Measurements from ENCODE around the gene ABCG1. TPM values are rescaled to one million over a fixed set of nuclear protein-coding genes. Genes with fewer than 3 reads are reported as not detected.
A peak's percentile ranks its signal among the peaks of the same experiment; 100 is the strongest.

ABCG1 gene
- total RNA-seq, 1 donor from 2014 or later: 74.9 TPM

DNA sequence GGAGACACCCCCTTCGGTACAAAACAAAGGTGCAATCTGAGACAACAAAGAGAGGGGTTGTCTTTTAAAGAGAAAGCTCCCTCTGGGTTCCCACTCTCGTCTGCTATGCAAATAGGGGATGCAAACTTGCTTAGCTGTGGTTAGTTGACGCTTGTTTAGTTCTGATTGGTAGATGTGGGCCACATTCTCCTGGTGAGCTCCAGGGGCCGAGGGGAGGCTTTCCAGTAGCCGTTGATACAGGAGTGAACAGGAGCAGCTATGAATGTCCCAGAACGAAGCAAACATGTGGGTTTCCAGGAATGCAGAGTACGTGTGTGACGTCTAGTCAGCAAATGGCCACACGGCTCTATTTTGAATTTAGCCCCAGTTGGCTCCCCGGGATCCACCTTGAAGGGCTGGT lies 117.1 kb downstream of the ABCG1 start:
- peaks cover 11% of the 10 kb centered on the region for H3K4me1 ChIP-seq
- H3K27me3 ChIP-seq (ENCODE audit: low read depth): peaks cover 6% of the 10 kb centered on the region
- TF ChIP-seq, protein P1, sequence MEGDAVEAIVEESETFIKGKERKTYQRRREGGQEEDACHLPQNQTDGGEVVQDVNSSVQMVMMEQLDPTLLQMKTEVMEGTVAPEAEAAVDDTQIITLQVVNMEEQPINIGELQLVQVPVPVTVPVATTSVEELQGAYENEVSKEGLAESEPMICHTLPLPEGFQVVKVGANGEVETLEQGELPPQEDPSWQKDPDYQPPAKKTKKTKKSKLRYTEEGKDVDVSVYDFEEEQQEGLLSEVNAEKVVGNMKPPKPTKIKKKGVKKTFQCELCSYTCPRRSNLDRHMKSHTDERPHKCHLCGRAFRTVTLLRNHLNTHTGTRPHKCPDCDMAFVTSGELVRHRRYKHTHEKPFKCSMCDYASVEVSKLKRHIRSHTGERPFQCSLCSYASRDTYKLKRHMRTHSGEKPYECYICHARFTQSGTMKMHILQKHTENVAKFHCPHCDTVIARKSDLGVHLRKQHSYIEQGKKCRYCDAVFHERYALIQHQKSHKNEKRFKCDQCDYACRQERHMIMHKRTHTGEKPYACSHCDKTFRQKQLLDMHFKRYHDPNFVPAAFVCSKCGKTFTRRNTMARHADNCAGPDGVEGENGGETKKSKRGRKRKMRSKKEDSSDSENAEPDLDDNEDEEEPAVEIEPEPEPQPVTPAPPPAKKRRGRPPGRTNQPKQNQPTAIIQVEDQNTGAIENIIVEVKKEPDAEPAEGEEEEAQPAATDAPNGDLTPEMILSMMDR (IDR thresholded peaks at IDR 0.05): no peak
- H3K4me3 ChIP-seq: no peak overlapping the region
- H3K27ac ChIP-seq: no peak overlapping the region
- ATAC-seq (peak; percentile 14 to 20), DNase-seq (no peak)
- no peaks in the 10 kb centered on the region for H3K36me3 ChIP-seq
- intact Hi-C loops (cut with DNase I): no loop called here
- H3K9me3 ChIP-seq: peaks cover 11% of the 10 kb centered on the region

DNA sequence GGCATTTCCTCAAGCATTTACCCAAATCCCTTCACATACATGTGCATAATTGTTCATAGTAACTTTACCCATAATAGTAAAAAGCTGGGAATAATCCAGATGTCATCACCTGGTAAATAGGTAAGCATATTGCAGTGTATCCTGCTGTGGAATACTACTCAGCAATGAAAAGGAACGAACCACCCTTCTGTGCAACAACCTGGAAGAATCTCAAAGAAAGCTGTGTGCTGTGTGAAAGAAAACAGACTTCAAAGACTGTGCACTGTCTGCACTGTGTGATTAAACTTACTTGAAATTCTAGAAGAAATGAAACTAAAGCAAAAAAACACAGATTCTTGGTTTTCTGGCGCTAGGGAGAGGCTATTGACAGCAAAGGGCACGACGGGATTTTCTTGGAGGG lies 118.3 kb downstream of the ABCG1 start:
- peaks cover 11% of the 10 kb centered on the region for H3K4me1 ChIP-seq
- intact Hi-C loops (cut with DNase I): no loop called here
- no peak overlapping the region for H3K4me3 ChIP-seq
- TF ChIP-seq, protein P1 (IDR thresholded peaks at IDR 0.05): no peak
- no peaks in the 10 kb centered on the region for H3K9me3 ChIP-seq
- peaks cover 6% of the 10 kb centered on the region for H3K27me3 ChIP-seq (ENCODE audit: low read depth)
- ATAC-seq (no peak), DNase-seq (no peak)
- no peak overlapping the region for H3K27ac ChIP-seq
- H3K36me3 ChIP-seq: no peaks in the 10 kb centered on the region

DNA sequence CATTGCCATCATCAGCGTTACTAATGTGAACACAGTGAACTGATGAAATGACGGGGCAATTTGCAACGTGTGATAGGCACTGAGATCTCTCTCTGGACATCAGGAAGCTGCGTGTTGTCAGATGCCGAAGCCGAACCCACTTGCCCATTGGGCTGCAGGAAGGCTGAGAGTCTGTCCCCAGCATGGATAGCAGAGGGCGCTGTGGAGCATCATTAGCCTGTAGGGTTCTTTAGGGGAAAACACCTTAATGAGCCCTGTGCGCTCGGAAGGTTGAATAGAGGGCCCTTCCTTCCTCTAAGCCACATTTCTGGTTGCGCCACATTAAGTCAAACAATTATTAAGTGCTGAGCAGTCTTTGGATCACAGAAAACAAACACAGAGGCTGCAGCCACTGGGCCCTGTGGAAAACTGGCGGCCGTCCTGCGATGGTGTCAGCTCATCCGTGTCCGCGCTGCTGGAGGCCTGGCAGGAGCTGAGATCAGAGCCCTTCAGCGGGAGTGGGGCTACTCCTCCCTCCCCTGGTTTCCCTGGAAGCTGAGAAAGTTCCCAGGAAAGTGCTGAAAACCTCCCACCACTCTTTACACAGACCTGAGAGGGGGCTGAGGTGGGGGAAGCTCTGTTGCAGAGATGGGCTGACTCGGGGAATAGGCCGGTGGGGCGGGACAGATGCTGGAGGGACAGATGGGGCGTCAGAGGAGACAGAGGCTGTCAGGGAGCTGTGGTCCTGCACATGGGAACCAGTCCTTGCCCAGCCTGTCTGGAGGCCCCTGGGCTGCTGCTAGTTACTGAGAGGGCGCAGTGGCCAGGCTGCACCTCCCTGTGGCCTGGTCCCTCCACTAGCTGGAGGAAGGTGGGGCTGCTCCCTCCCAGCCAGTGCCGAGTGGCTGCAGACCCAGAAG lies 119.1 kb downstream of the ABCG1 start:
- TF ChIP-seq, protein P1 (IDR thresholded peaks at IDR 0.05): peak; percentile 75
- no peak overlapping the region for H3K27ac ChIP-seq
- DNase-seq: peak; percentile 86
- H3K27me3 ChIP-seq (ENCODE audit: low read depth): peaks cover 6% of the 10 kb centered on the region
- peaks cover 11% of the 10 kb centered on the region for H3K4me1 ChIP-seq
- no peak overlapping the region for H3K4me3 ChIP-seq
- no peaks in the 10 kb centered on the region for H3K9me3 ChIP-seq
- intact Hi-C loops (cut with DNase I): no loop called here
- ATAC-seq: peak; percentile 95 to 98
- H3K36me3 ChIP-seq: no peaks in the 10 kb centered on the region

DNA sequence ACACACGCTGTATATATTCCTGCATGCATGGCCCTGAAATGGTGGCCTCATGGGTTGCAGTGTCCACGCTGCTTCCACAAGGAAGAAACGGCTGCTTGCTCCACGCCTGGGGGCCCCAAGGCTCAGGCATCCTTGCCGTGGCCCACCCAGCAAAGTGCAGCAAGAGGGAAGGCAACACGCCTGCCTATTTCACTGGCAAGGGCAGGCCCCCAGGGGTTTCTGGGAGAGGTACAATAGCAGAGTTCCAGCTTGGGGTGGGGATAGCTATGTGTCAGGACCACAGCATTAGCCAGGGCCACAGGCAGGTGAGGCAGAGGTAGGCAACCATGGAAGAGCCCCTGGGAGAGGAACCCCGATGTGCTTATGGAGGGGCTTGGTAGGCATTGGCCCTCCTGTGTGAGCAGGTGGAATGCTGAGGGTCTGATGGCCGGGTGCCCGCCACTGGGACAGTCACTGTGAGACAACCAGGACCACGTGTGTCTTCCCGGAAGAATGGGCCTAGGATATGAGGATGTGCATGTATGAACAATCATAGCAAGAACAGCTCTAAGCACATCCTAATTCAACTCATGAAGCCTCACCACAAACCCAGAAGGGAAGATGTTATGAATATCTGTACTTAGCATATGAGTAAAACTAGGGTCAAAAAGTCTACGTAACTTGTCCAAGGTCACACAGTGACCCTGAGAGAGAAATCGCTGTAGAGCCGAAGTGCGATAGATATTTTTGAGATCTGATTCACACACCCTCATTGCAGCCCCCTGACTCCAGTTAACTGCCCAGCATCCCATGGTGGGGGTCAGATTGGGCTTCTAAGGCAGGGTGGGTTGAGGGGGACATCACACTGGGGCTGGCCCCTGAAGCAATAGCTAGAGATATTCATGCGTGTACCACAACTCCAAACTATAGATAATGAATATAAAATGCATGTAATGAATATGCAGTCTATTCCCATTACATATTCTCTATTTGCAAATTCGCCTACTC lies 120.1 kb downstream of the ABCG1 start:
- peaks cover 11% of the 10 kb centered on the region for H3K4me1 ChIP-seq
- ATAC-seq: no peak
- TF ChIP-seq, protein P1 (IDR thresholded peaks at IDR 0.05): no peak
- peaks cover 6% of the 10 kb centered on the region for H3K27me3 ChIP-seq (ENCODE audit: low read depth)
- no peak for DNase-seq
- no peak overlapping the region for H3K4me3 ChIP-seq
- intact Hi-C loops (cut with DNase I): no loop called here
- no peaks in the 10 kb centered on the region for H3K36me3 ChIP-seq
- H3K27ac ChIP-seq: no peak overlapping the region
- no peaks in the 10 kb centered on the region for H3K9me3 ChIP-seq
